ENCODE measurements around the gene TSSK2.

- TF ChIP-seq CTCF (IDR thresholded peaks at IDR 0.05) (no peak), POLR2A (IDR thresholded peaks at IDR 0.05) (no peak), POLR2AphosphoS5 (IDR thresholded peaks at IDR 0.05) (no peak)
Observed at GRCh38 chr22:19137384-19138216, 6.5 kb downstream of the TSSK2 start.
